ENCODE results near the gene ZFYVE1.

- TF ChIP-seq CTCF (IDR thresholded peaks at IDR 0.05; ENCODE audit: low read length) (no peak), EZH2 (optimal IDR thresholded peaks at IDR 0.05; ENCODE audit: low read depth, low read length) (no peak), EZH2phosphoT487 (IDR thresholded peaks at IDR 0.05; ENCODE audit: low read length) (no peak)
Measured at GRCh38 chr14:72925815-72926291, 101.1 kb downstream of the ZFYVE1 start.
